ENCODE data around the gene GORAB.

The GORAB gene

DNA sequence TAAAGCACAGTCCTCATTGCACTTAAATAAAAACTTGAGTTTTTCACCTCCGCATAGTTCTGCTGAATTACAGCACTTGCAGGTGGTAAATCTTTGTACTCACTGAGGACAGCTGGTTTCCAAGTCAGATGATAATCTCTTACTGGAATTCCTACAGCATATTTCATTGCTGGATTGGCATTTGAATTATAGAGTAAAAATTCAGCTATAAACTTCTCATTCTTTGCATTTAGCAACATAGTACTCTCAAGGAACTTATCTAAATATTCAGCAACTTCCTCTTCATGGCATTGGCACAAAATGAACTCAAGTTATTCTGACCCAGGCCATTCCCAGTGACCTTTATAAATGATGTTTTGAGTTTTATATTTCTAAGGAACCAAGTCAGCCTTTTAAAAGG is 23.4 kb downstream of the GORAB start:
- H3K4me3 ChIP-seq (ENCODE audit: low read depth, low read length), result no peak overlapping the region
- TF ChIP-seq, protein P1, sequence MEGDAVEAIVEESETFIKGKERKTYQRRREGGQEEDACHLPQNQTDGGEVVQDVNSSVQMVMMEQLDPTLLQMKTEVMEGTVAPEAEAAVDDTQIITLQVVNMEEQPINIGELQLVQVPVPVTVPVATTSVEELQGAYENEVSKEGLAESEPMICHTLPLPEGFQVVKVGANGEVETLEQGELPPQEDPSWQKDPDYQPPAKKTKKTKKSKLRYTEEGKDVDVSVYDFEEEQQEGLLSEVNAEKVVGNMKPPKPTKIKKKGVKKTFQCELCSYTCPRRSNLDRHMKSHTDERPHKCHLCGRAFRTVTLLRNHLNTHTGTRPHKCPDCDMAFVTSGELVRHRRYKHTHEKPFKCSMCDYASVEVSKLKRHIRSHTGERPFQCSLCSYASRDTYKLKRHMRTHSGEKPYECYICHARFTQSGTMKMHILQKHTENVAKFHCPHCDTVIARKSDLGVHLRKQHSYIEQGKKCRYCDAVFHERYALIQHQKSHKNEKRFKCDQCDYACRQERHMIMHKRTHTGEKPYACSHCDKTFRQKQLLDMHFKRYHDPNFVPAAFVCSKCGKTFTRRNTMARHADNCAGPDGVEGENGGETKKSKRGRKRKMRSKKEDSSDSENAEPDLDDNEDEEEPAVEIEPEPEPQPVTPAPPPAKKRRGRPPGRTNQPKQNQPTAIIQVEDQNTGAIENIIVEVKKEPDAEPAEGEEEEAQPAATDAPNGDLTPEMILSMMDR (IDR thresholded peaks at IDR 0.05; ENCODE audit: low read depth, low read length, missing control alignments), result no peak
- no peak for DNase-seq (ENCODE audit: low read depth)

DNA sequence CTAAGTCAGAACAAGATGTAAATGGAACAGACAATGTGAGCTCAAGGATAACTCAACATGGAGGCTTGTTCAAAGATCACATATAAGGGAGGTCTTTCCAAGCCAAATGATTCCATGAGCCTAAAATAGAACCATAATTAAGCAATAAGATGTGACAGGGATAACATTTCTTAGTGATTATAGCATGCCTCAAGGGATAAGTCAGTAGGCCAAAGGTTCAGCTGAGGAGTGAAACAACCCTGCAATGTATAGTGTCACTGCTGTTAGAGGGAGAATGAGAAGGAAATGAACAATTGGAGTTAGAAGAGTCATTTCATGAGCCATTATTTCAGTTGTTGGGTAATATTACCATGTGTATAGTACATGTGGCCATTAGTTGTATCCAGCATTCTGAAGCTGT is 25.0 kb downstream of the GORAB start:
- H3K4me3 ChIP-seq (ENCODE audit: low read depth, low read length), result no peak overlapping the region
- TF ChIP-seq, protein P1 (IDR thresholded peaks at IDR 0.05; ENCODE audit: low read depth, low read length, missing control alignments), result no peak
- no peak for DNase-seq (ENCODE audit: low read depth)

DNA sequence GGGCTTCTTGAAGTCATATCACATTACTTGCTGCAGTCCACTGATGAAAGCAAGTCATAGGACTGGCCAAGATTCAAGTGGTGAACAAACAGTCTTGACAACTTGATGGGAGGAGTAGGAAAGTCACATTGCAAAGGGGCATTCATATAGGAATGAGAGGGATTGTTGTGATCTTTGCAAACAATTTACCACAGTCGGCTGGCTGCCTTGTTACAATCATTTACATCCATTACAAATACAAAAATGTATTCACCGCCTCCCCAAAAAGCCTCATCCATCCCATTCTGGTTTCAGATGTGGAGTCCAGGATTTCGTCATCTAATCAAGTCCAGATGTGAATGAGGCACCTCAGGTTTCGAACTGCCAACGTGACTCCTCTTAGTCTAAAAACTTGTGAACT is 26.8 kb downstream of the GORAB start:
- no peak overlapping the region for H3K4me3 ChIP-seq (ENCODE audit: low read depth, low read length)
- no peak for DNase-seq (ENCODE audit: low read depth)
- TF ChIP-seq, protein P1 (IDR thresholded peaks at IDR 0.05; ENCODE audit: low read depth, low read length, missing control alignments), result no peak

DNA sequence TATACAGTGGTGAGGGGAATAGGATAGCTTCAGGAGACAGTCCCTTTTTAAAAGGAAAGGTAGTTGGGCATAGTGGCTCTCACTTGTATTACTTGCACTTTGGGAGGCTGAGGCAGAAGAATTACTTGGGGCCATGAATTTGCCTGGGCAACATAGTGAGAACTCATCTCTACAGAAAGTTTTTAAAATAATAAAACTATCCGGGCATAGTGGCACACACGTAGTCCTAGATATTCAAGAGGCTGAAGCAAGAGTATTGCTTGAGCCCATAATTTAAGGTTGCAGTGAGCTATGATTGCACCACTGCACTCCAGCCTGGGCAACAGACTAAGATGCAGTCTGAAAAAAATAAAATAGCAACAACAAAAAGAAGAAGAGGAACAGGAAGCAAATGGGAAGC is 27.2 kb downstream of the GORAB start:
- TF ChIP-seq, protein P1 (IDR thresholded peaks at IDR 0.05; ENCODE audit: low read depth, low read length, missing control alignments), result no peak
- H3K4me3 ChIP-seq (ENCODE audit: low read depth, low read length), result no peak overlapping the region
- DNase-seq (ENCODE audit: low read depth), result no peak

DNA sequence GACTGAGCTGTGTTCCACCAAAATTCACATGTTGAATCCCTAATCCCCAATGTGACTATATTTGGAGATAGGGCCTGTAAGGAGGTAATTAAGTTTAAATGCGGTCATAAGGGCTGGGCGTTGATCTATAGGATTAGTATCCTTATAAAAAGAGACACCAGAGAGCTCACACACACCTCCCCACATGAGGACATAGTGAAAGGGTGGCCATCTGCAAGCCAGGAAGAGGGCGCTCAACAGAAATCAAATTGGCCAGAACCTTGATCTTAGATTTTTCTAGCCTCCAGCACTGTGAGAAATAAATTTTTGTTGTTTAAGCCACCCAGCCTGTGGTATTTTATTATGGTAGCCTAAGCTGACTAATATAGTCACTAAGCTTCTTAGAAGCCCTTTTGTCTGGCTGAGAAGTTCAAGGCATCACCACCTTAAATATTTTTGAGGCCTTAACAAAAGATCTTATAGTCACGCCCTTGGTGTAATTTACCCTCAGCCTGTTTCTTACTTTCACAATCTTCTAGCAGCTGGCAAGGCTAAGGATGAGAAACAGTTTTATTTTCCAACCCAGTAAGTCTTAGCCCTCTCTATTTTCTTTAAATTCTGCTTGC is 28.8 kb downstream of the GORAB start:
- DNase-seq (ENCODE audit: low read depth), result no peak
- TF ChIP-seq, protein P1 (IDR thresholded peaks at IDR 0.05; ENCODE audit: low read depth, low read length, missing control alignments), result no peak

DNA sequence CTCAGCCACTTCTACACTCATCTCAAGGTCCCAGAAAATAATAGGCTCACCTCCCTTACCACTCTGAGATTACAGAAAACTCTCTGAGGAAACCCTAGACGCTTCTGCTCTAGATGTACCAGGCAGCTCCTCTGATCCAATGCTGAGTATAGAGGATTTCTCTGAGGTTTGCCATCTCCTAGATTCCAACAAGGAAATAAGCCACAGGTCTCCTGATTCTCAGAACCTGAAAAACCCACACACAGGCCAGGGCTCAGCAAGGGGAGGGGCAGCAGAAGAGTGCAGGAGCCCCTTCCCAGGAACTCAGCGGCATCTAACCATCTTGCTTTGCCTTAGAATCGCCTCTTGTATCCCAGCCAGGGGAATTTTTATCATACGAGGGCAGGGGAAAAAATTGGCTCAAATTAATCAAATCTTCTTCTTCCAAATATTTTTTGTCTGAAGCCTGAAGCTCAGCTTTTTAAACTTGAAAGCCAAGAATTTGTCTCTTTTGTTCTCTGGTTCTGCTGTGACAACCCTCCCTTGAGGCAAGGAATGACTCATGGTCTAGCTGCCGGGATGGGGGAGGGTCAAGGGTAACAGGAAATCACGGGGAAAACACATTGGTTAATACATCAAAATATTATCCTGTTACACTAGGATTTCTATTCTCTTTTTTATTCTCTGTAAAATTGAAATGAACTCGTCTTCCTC is 30.8 kb downstream of the GORAB start:
- TF ChIP-seq, protein P1 (IDR thresholded peaks at IDR 0.05; ENCODE audit: low read depth, low read length, missing control alignments), result no peak
- H3K4me3 ChIP-seq (ENCODE audit: low read depth, low read length), result no peak overlapping the region
- DNase-seq (ENCODE audit: low read depth), result peak; percentile 4

More for the DNA sequence above, 28.8 kb downstream of the GORAB start:
- H3K4me3 ChIP-seq (ENCODE audit: low read depth, low read length), result no peak overlapping the region

DNA sequence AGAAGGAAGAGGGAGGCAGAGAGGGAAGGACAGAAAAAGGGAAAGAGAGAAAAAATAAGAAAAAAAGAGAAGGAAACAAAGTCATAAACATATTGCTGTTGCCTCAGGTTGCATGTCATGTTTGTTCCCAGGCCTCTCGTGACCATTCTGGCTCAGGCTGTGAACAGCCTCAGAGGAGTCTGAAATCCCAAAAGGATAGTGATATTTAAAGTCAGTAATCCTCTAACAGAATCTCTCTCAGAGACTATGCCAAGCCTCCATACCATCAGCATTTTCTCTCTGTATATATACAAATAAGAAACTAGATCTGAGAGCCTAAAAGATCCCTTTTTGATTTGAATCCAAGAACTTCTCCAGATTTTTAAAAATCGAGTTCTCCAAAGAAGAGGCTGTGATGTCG is 35.2 kb downstream of the GORAB start:
- TF ChIP-seq, protein P1 (IDR thresholded peaks at IDR 0.05; ENCODE audit: low read depth, low read length, missing control alignments), result no peak
- no peak for DNase-seq (ENCODE audit: low read depth)
- no peak overlapping the region for H3K4me3 ChIP-seq (ENCODE audit: low read depth, low read length)

Measured in GM12864 (cell line).